HG03521 (cell line): ENCODE measurements around the gene STON1.
"Not testable (repeated sequence)": the region's sequence is repeated elsewhere in the genome, so short reads cannot be mapped to it uniquely, and the experiment has no call there.

Experiments used
- ATAC-seq: cut with Tn5 transposase; IDR thresholded peaks from one replicate; pipeline ENCODE4 v1.9.1; 2021; ENCODE audit warnings: mild to moderate bottlenecking, moderate library complexity; ENCODE audit not compliant: unreplicated experiment

The STON1 gene

GRCh38 chr2:48617618-48618017, 87.7 kb downstream of the STON1 start, which contains the start of gene GTF2A1L:
TSS of gene GTF2A1L (plus strand) at chr2:48617856. CDS start at chr2:48617875, 19 bp downstream.
- ATAC-seq = no peak

GRCh38 chr2:48619526-48619925, 89.6 kb downstream of the STON1 start:
- no peak for ATAC-seq

GRCh38 chr2:48620604-48621003, 90.7 kb downstream of the STON1 start:
- ATAC-seq = no peak

GRCh38 chr2:48622691-48623090, 92.7 kb downstream of the STON1 start:
- not testable (repeated sequence) for ATAC-seq

- ATAC-seq = no peak
Observed at GRCh38 chr2:48624696-48625095, 94.7 kb downstream of the STON1 start.

- no peak for ATAC-seq
Observed at GRCh38 chr2:48626047-48626446, 96.1 kb downstream of the STON1 start.

- no peak for ATAC-seq
Observed at GRCh38 chr2:48633143-48633542, 103.2 kb downstream of the STON1 start.

GRCh38 chr2:48635786-48636185, 105.8 kb downstream of the STON1 start:
- ATAC-seq = no peak

- no peak for ATAC-seq
Observed at GRCh38 chr2:48638261-48638660, 108.3 kb downstream of the STON1 start.
